Fibroblast of the aortic adventitia (primary cell): ENCODE measurements around the gene TMPRSS11D. TPM values are rescaled to one million over a fixed set of nuclear protein-coding genes. Genes with fewer than 3 reads are reported as not detected.

Source experiments
- DNase-seq: peaks from one replicate; pipeline ENCODE4 v3.0.0-alpha.2; 2010; ENCODE audit warnings: low read depth
- H3K4me3 ChIP-seq: 2 replicates; pipeline ENCODE4 v1.5.1; 2011; ENCODE audit warnings: low read depth, mild to moderate bottlenecking, control low read depth, low read length, moderate library complexity
- CTCF ChIP-seq: IDR thresholded peaks from 2 replicates; pipeline ENCODE4 v1.5.1; 2011; ENCODE audit warnings: mild to moderate bottlenecking, low read length, control low read depth, inconsistent platforms; ENCODE audit not compliant: insufficient read depth
- total RNA-seq: library from RNA; depleted of rRNA; stranded (reverse); fragments of >200 nt; gene quantifications from 2 replicates; pipeline ENCODE4 v1.2.3, GENCODE V29; 2012; ENCODE audit warnings: low replicate concordance

The TMPRSS11D gene
- total RNA-seq, 1 donor, result 0.09 TPM

GRCh38 chr4:67869580-67870190 lies 14.1 kb downstream of the TMPRSS11D start:
- no peak overlapping the region for H3K4me3 ChIP-seq
- no peak for DNase-seq
- TF ChIP-seq CTCF, result no peak

GRCh38 chr4:67861513-67861912 lies 22.3 kb downstream of the TMPRSS11D start:
- no peak for TF ChIP-seq CTCF
- H3K4me3 ChIP-seq, result no peak overlapping the region
- no peak for DNase-seq

GRCh38 chr4:67853336-67853735 lies 30.5 kb downstream of the TMPRSS11D start:
- DNase-seq, result no peak
- H3K4me3 ChIP-seq, result no peak overlapping the region
- no peak for TF ChIP-seq CTCF

GRCh38 chr4:67820903-67821302 lies 62.9 kb downstream of the TMPRSS11D start:
- H3K4me3 ChIP-seq, result no peak overlapping the region
- TF ChIP-seq CTCF, result no peak
- no peak for DNase-seq

- H3K4me3 ChIP-seq, result no peak overlapping the region
- TF ChIP-seq CTCF, result no peak
- no peak for DNase-seq
Measured at GRCh38 chr4:67810011-67810410, 73.8 kb downstream of the TMPRSS11D start.

- no peak overlapping the region for H3K4me3 ChIP-seq
- TF ChIP-seq CTCF, result no peak
- DNase-seq, result no peak
Measured at GRCh38 chr4:67809502-67809901, 74.3 kb downstream of the TMPRSS11D start.

- DNase-seq, result no peak
- no peak overlapping the region for H3K4me3 ChIP-seq
- no peak for TF ChIP-seq CTCF
Measured at GRCh38 chr4:67796810-67797209, 87.0 kb downstream of the TMPRSS11D start.
